ENCODE results near the gene HYAL3. TPM values are rescaled to one million over a fixed set of nuclear protein-coding genes. Genes with fewer than 3 reads are reported as not detected.

HYAL3 gene
- total and polyA plus RNA-seq, 2 of the 13 experiments (the other 11 are each of a cell fraction or from before 2014, with no cell fraction given) = 5.5 to 10.4 TPM

DNA sequence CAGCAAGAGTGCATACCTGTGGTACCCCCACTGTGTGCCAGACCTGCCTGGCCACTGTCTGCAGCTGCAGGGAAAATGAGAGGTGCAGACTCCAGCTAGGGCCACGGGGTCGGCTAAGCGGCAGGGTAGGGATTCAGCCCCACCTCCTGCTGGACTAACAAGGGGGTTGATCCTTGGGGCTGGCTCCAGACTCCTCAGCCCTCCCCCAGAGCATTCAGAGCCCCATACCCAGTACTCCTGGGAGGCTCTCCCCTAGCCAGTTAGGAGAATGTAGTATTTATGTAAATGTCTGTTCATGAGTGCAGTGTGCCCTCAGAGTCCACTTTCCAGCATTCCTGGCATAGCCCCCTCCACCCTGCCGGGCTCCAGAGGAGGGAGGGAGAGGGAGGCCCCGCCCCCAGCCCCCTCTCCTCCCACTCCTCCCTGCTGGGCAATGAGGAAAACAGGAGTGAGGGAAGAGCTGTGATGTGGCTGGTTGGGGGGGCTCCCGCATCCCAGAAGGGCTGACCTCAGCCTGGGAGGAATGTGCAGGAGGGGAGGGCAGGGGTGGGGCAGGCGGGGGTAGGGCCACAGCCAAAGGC, 34.7 kb downstream of the HYAL3 start (continued):
- TF ChIP-seq REL (CRISPR knock-in tag; conservative IDR thresholded peaks at IDR 0.05) (no peak), NR2C2 (CRISPR knock-in tag; IDR thresholded peaks at IDR 0.05; ENCODE audit: borderline replicate concordance) (no peak), SNAI1 (CRISPR knock-in tag; IDR thresholded peaks at IDR 0.05; ENCODE audit: borderline replicate concordance) (no peak), ZMAT3 (CRISPR knock-in tag; conservative IDR thresholded peaks at IDR 0.05) (no peak), ZNF646 (CRISPR knock-in tag; IDR thresholded peaks at IDR 0.05) (no peak), NFE2L2 (IDR thresholded peaks at IDR 0.05; ENCODE audit: low read length) (no peak), TBP (CRISPR knock-in tag; IDR thresholded peaks at IDR 0.05) (no peak), MEIS2 (CRISPR knock-in tag; IDR thresholded peaks at IDR 0.05) (0 out of 2 replicates have a peak, but pooled peaks have one; percentile 25), KAT8 (CRISPR knock-in tag; IDR thresholded peaks at IDR 0.05) (no peak; the same call in 1 of the 2 replicates), ESRRA (CRISPR knock-in tag; IDR thresholded peaks at IDR 0.05; ENCODE audit: low read depth) (no peak), MXD4 (CRISPR knock-in tag; IDR thresholded peaks at IDR 0.05) (no peak), ZMYM2 (CRISPR knock-in tag; IDR thresholded peaks at IDR 0.05) (no peak), BORCS8-MEF2B (CRISPR knock-in tag; IDR thresholded peaks at IDR 0.05) (no peak), GPBP1L1 (CRISPR knock-in tag; IDR thresholded peaks at IDR 0.05) (no peak), ZEB1 (IDR thresholded peaks at IDR 0.05; ENCODE audit: insufficient replicate concordance, low read depth) (no peak), ATAD3A (CRISPR knock-in tag; IDR thresholded peaks at IDR 0.05) (no peak)
- TF ChIP-seq, protein P1, sequence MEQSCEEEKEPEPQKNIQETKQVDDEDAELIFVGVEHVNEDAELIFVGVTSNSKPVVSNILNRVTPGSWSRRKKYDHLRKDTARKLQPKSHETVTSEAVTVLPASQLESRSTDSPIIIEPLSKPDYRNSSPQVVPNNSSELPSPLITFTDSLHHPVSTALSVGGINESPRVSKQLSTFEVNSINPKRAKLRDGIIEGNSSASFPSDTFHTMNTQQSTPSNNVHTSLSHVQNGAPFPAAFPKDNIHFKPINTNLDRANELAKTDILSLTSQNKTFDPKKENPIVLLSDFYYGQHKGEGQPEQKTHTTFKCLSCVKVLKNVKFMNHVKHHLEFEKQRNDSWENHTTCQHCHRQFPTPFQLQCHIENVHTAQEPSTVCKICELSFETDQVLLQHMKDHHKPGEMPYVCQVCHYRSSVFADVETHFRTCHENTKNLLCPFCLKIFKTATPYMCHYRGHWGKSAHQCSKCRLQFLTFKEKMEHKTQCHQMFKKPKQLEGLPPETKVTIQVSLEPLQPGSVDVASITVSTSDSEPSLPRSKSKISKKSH (CRISPR knock-in tag; IDR thresholded peaks at IDR 0.05; ENCODE audit: borderline replicate concordance) = no peak
- TF ChIP-seq, protein P2, sequence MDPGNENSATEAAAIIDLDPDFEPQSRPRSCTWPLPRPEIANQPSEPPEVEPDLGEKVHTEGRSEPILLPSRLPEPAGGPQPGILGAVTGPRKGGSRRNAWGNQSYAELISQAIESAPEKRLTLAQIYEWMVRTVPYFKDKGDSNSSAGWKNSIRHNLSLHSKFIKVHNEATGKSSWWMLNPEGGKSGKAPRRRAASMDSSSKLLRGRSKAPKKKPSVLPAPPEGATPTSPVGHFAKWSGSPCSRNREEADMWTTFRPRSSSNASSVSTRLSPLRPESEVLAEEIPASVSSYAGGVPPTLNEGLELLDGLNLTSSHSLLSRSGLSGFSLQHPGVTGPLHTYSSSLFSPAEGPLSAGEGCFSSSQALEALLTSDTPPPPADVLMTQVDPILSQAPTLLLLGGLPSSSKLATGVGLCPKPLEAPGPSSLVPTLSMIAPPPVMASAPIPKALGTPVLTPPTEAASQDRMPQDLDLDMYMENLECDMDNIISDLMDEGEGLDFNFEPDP (CRISPR knock-in tag; conservative IDR thresholded peaks at IDR 0.05) = no peak
- TF ChIP-seq, protein P3, sequence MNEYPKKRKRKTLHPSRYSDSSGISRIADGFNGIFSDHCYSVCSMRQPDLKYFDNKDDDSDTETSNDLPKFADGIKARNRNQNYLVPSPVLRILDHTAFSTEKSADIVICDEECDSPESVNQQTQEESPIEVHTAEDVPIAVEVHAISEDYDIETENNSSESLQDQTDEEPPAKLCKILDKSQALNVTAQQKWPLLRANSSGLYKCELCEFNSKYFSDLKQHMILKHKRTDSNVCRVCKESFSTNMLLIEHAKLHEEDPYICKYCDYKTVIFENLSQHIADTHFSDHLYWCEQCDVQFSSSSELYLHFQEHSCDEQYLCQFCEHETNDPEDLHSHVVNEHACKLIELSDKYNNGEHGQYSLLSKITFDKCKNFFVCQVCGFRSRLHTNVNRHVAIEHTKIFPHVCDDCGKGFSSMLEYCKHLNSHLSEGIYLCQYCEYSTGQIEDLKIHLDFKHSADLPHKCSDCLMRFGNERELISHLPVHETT (CRISPR knock-in tag; conservative IDR thresholded peaks at IDR 0.05) = no peak
